Brain pericyte (primary cell): ENCODE results near the gene ANKRD40.

ENCODE experiments used
- DNase-seq: peaks from one replicate; pipeline ENCODE4 v3.0.0-alpha.2; 2012; ENCODE audit warnings: low read depth, low spot score

Gene ANKRD40

DNA sequence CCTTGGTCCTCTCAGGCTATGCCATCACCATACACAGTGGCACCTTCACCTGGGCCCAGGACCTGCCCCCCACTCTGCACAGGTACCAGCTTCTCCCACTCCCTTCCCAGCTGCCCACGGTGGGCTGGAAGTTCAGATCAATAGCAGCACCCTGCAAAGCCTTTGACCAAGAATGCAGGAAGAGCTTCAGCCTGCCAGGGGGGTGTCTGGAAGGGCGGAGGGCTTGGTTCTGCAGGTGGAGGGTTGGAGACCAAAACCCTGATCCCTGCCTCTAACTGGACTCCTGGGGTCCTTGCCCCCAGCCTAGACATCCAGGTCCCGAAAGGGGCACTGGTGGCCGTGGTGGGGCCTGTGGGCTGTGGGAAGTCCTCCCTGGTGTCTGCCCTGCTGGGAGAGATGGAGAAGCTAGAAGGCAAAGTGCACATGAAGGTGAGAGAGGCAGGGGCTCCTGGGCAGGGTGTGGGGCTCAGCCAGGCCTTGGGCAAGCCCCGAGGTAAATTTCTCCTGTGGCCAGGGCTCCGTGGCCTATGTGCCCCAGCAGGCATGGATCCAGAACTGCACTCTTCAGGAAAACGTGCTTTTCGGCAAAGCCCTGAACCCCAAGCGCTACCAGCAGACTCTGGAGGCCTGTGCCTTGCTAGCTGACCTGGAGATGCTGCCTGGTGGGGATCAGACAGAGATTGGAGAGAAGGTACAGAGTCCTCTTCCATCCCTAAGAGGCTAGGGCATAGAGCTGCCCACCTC lies 38.7 kb downstream of the ANKRD40 start:
- no peak for DNase-seq

DNA sequence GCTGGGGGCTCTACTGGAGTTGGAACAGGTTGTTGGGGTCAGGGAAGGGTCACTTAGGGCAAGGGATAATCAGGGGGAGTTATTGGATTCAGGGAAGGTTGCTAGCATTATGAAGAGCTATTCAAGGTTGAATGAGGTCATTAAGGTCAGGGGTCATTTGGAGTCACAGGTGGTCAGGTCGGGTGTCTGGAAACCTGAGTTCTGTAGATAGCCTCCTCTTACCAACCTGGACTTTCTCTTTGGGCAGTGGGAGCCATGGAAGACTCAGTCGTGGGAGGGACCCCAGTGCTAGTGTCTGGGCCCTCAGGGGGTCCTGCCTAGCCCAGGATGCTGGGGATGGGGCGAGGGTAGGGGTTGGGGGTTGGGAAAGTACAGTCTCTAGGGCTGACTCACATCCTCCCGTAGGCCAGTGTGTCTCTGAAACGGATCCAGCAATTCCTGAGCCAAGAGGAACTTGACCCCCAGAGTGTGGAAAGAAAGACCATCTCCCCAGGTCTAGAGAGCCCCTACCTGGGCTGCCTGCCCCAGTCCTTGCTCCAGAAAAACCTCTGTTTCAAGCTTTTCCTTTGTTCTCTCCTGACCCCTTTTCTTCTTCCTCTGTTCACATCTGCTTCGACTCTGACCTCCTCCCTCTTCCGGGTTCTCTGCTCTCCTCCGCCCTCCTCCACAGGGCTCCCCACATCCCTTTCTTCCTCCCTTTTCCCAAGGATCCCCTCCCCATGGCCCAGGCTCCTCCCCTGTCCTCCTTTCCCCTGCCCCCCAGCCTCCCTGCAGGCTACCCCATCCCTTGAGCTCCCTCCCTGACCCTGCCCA lies 39.5 kb downstream of the ANKRD40 start:
- no peak for DNase-seq

DNA sequence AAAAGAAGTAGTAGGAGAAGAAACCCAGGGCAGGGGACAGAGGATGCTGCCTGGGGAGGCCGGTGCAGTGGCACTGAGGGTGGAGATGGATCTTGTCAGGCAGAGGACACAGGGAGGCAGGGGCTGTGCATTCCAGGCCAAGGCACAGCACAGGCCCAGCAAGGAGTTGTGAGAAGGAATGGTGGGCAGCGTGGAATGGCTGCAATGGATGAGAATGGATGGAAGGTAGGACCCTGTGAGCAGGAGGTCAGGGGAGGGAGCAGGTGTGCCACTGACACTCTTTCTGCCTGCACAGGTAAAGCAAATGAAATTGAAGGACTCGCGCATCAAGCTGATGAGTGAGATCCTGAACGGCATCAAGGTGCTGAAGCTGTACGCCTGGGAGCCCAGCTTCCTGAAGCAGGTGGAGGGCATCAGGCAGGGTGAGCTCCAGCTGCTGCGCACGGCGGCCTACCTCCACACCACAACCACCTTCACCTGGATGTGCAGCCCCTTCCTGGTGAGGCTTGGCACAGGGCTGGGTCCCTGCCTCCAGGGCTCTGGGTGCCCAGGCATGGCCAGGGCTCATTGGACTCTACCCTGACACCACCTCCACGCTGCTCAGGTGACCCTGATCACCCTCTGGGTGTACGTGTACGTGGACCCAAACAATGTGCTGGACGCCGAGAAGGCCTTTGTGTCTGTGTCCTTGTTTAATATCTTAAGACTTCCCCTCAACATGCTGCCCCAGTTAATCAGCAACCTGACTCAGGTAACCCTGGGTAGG lies 40.3 kb downstream of the ANKRD40 start:
- no peak for DNase-seq

DNA sequence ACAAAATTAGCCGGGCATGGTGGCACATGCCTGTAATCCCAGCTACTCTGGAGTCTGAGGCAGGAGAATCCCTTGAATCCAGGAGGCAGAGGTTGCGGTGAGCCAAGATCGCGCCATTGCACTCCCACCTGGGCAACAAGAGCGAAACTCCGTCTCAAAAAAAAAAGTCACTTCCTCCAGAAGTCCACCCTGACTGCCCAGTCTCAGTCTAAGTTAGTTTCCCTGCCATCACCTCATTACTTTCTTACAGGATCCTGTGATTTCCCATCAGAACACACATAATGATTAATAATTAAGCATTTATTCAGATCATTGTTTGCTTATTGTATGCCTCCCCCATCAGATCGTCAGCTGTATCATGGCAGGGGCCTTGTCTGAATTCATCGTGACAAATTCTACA lies 41.4 kb downstream of the ANKRD40 start:
- DNase-seq: no peak

DNA sequence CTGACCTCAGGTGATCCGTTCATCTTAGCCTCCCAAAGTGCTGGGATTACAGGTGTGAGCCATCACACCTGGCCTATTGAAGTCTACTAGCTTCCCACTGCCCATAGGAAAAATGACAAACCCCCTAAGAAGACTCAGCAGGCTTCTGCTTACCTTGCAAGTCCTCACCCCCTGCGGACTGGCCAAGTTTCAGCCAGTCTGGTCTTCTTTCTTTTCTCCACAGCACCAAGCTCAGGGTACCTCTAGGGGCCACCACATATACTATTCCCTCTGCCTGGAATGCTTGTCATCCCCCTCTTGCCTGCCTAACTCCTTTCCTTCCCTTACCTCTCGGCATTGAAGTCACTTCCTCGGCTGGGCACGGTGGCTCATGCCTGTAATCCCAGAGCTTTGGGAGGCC lies 41.9 kb downstream of the ANKRD40 start:
- no peak for DNase-seq

DNA sequence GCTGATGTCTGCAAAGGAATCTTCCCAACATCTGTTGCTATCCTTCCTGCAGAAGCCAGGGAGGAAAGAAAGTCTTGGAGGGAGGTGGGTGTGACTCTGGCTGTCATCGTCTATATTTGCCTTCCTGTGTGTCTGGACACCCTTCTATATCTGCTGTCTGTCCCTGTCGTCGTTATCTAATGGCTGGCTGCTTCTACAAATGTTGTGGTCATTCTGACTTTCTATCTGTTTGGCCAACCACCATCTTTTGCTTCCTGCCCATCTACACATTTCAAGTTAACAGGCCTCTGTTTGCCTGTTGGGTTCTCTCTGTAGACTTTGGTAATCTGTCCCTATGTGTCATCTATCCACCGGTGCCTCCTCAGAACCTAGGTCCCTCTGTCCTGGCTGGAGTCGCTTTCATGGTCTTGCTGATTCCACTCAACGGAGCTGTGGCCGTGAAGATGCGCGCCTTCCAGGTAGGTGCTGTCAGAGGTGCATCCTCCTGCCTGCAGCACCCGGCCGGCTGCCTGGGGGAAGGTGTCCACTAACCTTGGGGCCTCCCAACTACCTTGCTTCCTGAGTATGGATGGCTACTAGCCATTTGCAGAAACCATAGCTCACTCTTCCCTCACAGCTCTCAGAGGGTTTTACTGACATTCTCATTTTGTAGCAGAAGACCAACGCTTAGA lies 42.8 kb downstream of the ANKRD40 start:
- no peak for DNase-seq

DNA sequence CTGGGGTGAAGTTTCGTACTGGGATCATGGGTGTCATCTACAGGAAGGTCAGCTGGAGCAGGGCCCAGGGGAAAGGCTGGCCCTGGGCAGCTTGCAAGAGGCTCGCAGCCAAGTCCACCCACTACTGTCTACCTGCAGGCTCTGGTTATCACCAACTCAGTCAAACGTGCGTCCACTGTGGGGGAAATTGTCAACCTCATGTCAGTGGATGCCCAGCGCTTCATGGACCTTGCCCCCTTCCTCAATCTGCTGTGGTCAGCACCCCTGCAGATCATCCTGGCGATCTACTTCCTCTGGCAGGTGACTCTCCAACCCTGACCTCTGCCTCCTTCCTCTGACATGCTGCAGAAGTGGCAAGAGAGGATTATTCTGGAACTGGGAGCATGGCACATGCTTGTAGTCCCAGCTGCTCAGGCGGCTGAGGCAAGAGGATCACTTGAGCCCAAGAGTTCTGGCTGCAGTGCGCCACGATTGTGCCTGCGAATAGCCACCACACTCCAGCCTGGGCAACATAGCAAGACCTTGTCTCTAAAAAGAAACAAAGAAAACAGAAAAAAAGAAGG lies 43.8 kb downstream of the ANKRD40 start:
- no peak for DNase-seq

DNA sequence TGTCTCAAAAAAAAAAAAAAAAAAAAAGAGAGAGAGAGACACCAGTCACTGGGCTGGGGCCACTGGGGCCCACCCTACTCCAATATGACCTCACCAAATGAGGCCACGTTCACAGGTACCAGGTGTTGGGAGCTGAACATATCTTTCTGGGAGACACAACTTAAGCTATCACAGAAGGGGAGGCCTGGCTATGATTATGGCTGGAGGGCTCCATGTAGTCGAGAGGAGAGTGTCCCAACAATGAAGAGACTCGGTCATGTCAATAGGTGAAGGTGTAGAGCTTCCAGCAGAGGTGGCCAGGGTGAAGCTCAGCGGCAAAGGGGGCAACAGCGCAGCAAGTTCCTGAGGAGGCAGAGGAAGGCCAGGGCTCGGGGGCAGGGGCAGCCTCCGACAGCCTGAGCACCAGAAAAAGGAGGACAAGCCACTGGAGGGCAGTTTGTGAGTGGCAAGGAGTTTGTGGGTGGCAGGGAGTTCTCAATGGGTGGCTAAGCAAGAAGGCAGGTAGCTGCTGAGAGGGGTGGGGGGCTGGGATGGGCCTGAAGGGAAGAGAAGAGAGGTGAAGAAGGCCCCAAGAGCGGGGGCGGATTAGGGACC lies 45.0 kb downstream of the ANKRD40 start:
- no peak for DNase-seq

DNA sequence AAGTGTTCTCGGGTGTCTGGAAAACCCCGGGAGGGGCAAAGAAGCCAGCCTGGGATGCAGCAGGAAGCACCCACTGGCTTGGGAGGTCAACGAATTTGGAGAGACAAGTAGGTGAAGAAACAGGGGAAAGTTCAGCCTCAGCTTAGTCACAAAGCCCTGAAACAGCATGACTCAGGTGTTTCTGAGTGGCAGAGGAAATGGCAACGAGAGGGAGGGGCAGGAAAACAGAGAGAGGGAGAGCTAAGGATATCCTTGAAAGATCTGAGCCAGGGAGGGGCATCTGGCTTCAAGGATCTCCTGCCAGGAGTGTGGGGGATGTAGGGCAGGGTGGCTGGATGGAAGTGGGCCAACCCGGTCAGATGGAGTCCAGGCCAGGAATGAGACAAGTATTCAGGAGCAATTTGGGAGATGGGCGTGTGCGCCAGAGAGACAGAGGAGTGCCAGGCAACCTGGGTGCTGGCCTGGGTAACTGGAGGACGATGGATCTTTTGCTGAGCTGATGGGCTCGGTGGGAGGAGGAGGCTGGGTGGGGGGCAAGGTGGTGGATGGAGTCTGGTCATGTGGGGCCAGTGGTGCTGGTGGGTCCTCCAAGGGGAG lies 45.8 kb downstream of the ANKRD40 start:
- DNase-seq: no peak

DNA sequence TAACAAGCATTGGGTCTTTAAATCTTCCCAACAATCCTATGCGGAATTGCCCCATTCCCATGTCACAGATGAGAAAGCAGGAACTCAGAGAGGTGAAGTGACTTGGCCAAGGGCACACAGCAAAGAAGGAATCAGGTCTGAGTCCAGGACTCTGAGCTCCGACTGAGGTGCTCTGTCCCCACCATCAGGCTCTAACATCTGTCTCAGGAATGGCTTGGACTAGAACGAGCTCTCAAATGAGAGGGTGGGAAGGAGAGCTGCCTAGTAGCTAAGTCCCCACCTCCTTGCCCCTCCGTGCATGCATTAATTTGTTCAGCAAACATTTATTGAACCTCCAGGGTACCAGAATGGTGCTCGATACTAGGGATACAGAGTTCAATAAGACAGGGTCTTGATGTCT lies 46.4 kb downstream of the ANKRD40 start:
- DNase-seq: no peak

DNA sequence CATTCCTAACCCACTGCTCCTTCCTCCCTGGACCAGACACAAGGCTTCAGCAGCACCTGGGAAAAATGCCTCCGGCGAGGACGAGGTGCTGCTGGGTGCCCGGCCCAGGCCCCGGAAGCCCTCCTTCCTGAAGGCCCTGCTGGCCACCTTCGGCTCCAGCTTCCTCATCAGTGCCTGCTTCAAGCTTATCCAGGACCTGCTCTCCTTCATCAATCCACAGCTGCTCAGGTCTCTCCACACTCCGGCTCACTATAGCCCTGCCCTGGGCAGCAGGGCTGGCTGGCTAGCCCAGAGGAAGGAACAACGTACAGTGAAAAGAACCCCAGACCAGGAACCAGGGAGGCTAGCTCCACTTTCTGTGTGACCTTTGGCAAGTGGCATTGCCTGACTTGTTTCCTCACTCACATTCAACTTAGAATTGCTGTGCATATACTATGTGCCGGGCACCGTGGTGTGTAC lies 46.8 kb downstream of the ANKRD40 start:
- DNase-seq: no peak

DNA sequence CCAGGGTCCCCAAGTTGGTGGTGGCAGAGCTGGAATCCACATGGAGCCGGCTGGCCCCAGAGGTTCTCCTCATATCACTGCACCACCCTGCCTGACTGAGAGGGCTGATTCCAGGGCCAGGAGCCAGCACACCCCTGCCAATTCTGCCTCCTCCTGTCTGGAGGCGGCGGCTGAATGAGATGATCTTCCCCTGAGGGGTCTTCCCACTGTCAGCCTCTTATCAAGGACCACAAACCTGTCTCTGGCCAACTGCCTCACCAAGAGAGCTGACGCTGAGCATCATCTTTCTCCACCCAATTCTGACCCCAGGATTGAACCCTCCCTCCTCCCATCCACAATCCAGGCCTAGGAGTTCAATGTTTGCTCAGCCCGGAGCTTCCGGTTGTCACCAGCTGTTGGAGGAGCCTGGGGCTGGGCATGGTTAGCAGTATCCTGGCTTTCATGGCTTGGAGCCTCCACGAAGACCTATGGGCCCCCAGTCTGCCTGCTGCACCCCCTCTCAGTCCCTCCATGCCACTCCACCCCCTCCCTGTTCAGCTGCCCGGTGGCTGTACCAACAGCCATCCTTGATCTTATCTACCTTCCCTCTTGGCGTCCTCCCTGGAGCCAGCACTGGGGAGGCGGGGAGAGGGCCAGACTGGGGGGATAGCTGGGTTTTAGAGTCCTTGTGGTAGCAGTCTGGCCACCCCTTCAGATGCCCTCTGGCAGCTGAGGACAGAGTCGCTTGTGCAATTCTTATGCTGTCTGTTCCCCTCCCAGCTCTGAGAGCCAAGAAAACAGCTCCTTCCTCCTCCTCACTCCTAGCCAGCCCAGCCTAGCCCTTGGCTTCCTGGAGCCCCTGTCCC lies 47.5 kb downstream of the ANKRD40 start:
- no peak for DNase-seq

DNA sequence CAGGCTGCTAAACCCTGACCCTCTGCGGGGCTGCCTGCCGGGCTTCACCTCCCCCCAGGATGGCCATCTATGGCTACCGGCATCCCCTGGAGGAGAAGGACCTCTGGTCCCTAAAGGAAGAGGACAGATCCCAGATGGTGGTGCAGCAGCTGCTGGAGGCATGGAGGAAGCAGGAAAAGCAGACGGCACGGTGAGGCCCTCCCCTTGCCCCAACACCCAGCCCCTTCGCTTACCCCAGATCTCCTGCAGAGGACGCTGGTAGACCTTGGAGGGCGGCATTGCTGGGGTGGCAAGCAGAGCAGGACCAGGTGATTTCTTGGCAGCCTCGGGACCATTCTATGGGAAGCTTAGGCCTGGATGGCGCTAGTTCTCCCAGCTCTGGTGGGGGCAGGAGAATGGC lies 48.5 kb downstream of the ANKRD40 start:
- no peak for DNase-seq

DNA sequence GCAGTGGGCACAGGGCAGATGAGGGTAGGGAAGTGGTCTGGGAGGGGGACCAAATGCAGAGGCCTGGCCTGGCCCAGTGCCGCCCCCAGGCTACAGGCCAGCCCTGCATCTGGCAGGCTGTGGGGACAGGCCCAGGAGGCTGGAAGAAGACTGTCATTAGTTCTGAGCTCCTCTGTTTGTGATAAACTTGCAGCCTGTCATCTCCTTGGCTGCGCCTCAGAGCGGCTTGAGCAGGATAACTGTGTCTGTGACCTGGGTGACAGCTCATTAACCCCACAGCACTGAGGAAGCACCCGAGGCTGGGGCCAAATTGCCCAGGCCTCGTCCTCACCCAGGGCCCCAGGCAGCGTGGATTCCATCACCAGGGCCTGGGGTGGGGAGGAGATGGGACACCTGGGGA lies 49.1 kb downstream of the ANKRD40 start:
- DNase-seq: no peak

DNA sequence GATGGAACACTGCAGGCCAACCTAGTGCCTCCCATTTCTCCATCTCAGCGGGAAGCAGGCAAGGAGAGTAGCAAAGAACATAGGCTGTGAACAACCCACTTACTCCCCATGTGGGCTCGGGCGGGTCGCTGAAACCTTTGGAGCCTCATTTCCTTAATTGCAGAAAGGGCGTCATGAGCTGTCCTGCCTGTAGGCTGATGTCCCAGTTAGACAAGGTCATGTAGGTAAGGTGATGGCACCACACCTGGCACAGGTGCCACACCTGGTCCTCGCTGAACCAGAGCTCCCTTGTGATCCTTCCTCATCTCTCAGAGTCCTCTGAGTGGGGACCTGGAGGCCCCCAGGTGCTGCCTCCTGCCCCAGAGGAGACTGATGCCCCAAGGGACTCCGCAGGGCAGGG lies 50.1 kb downstream of the ANKRD40 start:
- DNase-seq: no peak

DNA sequence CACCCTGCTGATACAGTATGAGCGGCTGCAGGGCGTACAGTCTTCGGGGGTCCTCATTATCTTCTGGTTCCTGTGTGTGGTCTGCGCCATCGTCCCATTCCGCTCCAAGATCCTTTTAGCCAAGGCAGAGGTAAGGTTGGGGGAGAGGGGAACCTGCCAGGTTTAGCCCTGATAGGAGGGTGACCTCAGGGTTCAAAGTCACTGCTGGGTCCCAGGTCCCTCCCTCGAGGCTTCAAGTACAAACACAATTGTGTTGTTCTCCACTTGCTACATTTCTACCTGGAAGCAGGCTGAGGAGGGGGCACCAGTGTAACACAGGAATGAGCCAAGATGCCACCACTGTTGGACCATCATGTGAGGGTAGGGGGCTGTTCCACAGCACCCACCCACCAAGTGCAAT lies 50.7 kb downstream of the ANKRD40 start:
- no peak for DNase-seq

DNA sequence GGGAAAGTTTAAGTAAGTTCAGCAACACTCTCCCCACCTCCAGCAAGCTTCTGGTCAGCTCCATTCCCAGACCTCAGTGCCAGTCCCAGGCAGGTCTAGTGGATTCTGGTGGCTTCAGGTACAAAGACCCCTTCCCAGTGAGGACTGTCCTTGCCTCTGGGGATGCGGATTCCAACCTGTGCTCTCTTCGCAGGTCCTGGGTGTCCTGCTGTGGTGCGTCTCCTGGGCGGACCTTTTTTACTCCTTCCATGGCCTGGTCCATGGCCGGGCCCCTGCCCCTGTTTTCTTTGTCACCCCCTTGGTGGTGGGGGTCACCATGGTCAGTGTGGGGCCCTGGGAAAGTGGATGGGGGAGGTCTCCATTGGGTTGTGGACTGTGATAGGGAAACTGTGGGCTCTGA lies 51.2 kb downstream of the ANKRD40 start:
- DNase-seq: no peak

DNA sequence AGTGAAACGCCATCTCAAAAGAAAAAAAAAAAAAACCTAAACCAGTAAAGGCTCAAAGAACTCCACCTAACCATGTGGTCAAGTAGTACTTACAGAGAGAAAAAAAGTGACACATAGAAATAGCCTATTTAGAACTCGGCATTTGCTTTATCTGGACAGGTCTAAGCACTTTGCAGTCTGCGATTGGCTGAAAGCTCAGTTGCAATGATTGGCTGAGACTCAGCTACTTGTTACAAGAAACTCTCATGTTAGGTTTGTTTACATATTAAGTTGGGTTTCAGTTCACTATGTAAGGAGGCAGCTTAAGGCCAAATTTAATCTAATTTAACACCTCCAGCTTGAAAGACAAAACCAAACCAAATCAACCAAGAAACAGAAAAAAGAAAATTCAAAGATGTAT lies 54.0 kb downstream of the ANKRD40 start:
- DNase-seq: no peak

DNA sequence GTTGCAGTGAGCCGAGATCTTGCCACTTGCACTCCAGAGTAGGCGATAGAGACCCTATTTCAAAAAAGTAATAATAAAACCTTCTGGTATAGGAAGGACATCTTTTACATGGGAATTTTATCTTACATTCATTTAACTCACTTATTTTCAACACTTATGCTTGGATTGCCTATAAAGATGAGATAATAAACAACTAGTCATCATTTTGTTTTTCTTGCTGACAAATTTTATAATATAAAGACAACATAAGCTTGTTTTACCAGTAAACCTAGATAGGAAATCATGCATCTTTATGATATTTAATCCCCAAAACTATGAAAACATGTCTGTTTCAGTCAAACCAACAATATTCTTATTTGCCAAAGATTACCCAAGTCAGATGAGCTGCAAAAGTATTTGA lies 56.1 kb downstream of the ANKRD40 start:
- no peak for DNase-seq
